Gastroesophageal sphincter (tissue), 3 donors: ENCODE measurements around the gene HDAC8.

Experiments
- CTCF ChIP-seq, 4 experiments: fragments of 200-600 bp in 2 of 4; fragments of 450-650 bp in 2 of 4; sonication (generic) in 1 of 4; IDR thresholded peaks; one replicate each; pipeline ENCODE4 v1.5.1; 2017 to 2019; ENCODE audit warnings: antibody characterized with exemption in 4 of 4, mild to moderate bottlenecking in 2 of 4, moderate library complexity in 2 of 4
- POLR2AphosphoS5 ChIP-seq: sonication (generic); formaldehyde crosslinking; IDR thresholded peaks from one replicate; pipeline ENCODE4 v1.6.1; 2017; ENCODE audit warnings: antibody characterized with exemption

- TF ChIP-seq CTCF (IDR thresholded peaks at IDR 0.05) (no peak), POLR2AphosphoS5 (no peak)
These were observed 206.5 kb downstream of the HDAC8 start for GRCh38 chrX:72366178-72366577.
